Epithelial cell of esophagus (primary cell): ENCODE measurements around the gene CFAP46.
"Not testable (repeated sequence)": the region's sequence is repeated elsewhere in the genome, so short reads cannot be mapped to it uniquely, and the experiment has no call there.

Experiments used
- DNase-seq: peaks from one replicate; pipeline ENCODE4 v3.0.0; 2010; ENCODE audit warnings: low read depth
- H3K4me3 ChIP-seq: 2 replicates; pipeline ENCODE4 v1.5.1; 2011; ENCODE audit warnings: mild to moderate bottlenecking, low read length, control low read depth
- CTCF ChIP-seq: IDR thresholded peaks from 2 replicates; pipeline ENCODE4 v1.5.1; 2011; ENCODE audit warnings: low read depth, mild to moderate bottlenecking, low read length, control low read depth, inconsistent platforms; ENCODE audit not compliant: insufficient read depth; ENCODE audit errors: missing control alignments

CFAP46 gene

GRCh38 chr10:132899751-132900065 is 42.7 kb downstream of the CFAP46 start:
- DNase-seq: no peak
- H3K4me3 ChIP-seq: no peak overlapping the region

GRCh38 chr10:132899054-132899750 is 43.2 kb downstream of the CFAP46 start:
- TF ChIP-seq CTCF: no peak
- H3K4me3 ChIP-seq: no peak overlapping the region
- DNase-seq: no peak

More at GRCh38 chr10:132899751-132900065, 42.7 kb downstream of the CFAP46 start:
- no peak for TF ChIP-seq CTCF

DNA sequence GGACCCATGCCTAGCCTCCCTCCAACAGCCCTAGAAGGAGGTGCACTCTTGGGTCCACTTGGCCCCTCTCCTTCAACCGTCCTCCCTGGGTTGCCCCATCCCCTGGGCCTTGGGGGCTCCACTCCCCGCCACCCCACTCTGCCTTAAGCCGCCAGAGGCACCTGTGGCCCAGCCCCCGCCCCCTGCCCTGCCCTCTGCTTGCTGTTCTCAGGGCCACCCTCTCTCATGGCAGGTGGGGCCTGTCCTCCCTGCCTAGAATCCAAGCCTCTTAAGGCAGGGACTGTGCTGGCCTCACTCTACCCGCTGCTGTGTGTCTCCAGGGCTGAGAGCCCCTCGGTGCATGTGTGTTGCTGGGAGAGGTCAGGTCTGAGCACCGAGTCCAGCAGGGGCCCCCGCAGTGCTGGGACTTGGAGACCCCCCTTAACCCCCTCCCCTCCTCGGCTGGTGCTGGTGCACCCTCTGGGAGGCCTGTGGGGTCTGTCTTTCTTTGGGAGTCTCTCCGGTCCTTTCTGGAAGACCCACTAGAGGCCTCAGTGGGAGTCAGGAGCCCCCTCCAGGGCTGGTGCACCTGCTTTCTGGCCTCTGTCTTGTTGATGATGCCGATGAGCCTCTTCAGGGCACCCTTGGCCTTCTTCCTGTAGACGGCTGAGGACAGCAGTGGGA is 43.8 kb downstream of the CFAP46 start:
- DNase-seq: no peak
- no peak for TF ChIP-seq CTCF
- no peak overlapping the region for H3K4me3 ChIP-seq

GRCh38 chr10:132897516-132898381 is 44.6 kb downstream of the CFAP46 start:
- H3K4me3 ChIP-seq: no peak overlapping the region
- DNase-seq: no peak
- no peak for TF ChIP-seq CTCF

DNA sequence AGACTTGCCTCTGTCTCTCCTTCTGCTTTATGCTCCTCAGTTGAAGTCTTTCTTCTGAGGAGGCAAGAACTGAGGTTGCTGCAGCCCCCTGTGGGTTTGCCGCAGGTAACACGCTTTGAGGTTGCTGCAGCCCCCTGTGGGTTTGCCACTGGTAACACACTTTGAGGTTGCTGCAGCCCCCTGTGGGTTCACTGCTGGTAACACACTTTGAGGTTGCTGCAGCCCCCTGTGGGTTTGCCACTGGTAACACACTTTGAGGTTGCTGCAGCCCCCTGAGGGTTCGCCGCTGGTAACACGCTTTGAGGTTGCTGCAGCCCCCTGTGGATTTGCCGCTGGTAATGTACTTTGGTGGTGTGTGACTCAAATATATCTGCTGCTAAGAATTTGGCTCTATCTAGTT is 48.6 kb downstream of the CFAP46 start:
- H3K4me3 ChIP-seq, DNase-seq: not testable (repeated sequence)

GRCh38 chr10:132893090-132893489 is 49.3 kb downstream of the CFAP46 start:
- no peak overlapping the region for H3K4me3 ChIP-seq
- DNase-seq: no peak
- no peak for TF ChIP-seq CTCF

- no peak for DNase-seq
- TF ChIP-seq CTCF: no peak
- H3K4me3 ChIP-seq: no peak overlapping the region
Measured at GRCh38 chr10:132892004-132892403, 50.4 kb downstream of the CFAP46 start.
